GM12878 (cell line): Measurements from ENCODE around the gene ANKRD13C. TPM values are rescaled to one million over a fixed set of nuclear protein-coding genes. Genes with fewer than 3 reads are reported as not detected.

Experiments used
- ATAC-seq: fragments of 200-7000 bp; cut with Tn5 transposase; 3 replicates; pipeline ENCODE4 v1.9.1; 2020; ENCODE audit warnings: mild to moderate bottlenecking, moderate library complexity
- BruUV-seq: library from RNA; stranded (reverse); fragments of 400-500 nt; replicated peaks from 2 replicates; lab custom pipeline; 2021; lab: Mats Ljungman, UMichigan
- CTCF ChIA-PET: fragments of 300-600 bp; sonication (Branson Sonifier 250); formaldehyde crosslinking; extraction: SDS; loops from one replicate; lab custom pipeline; 2021; ENCODE audit warnings: inconsistent platforms; lab: Yijun Ruan, JAX
- POLR2A ChIA-PET: fragments of 350-600 bp; formaldehyde crosslinking; extraction: SDS; loops from one replicate; lab custom pipeline; 2021; ENCODE audit warnings: inconsistent platforms; lab: Charles Lee
- RAD21 ChIA-PET: fragments of 300-600 bp; sonication (Branson Sonifier 250); formaldehyde crosslinking; loops from one replicate; lab custom pipeline; 2023; ENCODE audit warnings: antibody characterized with exemption; ENCODE audit not compliant: unreplicated experiment; lab: Charles Lee
- SMC1A ChIA-PET: fragments of 300-600 bp; sonication (Branson Sonifier 250); formaldehyde crosslinking; loops from one replicate; lab custom pipeline; 2023; ENCODE audit not compliant: unreplicated experiment, uncharacterized antibody; lab: Charles Lee
- DNase-seq: peaks from one replicate; pipeline ENCODE4 v3.0.0-alpha.2; 2011; ENCODE audit warnings: low read depth, low spot score
- FAIRE-seq: peaks from 3 replicates; lab custom pipeline; 2011; peaks lifted over from hg19 to GRCh38; lab: Jason Lieb, UNC
- H2AFZ ChIP-seq: 2 replicates; pipeline ENCODE4 v1.6.0; 2011; ENCODE audit warnings: low read depth, low read length, control low read depth; ENCODE audit not compliant: control insufficient read depth
- H3K27ac ChIP-seq: 2 replicates; pipeline ENCODE4 v1.5.1; 2011; ENCODE audit warnings: control low read depth; ENCODE audit not compliant: control insufficient read depth, insufficient read depth
- H3K27me3 ChIP-seq, 2 experiments: replicated peaks in 1 of 2; 2 replicates each; pipeline versions ENCODE4 v1.6.0 to v1.6.1; 2011; ENCODE audit warnings: low read length in 1 of 2; ENCODE audit not compliant: control insufficient read depth in 2 of 2, insufficient read depth in 2 of 2
- H3K36me3 ChIP-seq, 2 experiments: 2 replicates each; pipeline ENCODE4 v1.5.1; 2011; ENCODE audit warnings: low read length in 1 of 2; ENCODE audit not compliant: control insufficient read depth in 2 of 2, insufficient read depth in 2 of 2
- H3K4me1 ChIP-seq: 2 replicates; pipeline ENCODE4 v1.6.1; 2011; ENCODE audit warnings: mild to moderate bottlenecking, low read length, moderate library complexity, mixed read lengths; ENCODE audit not compliant: control insufficient read depth, insufficient read depth
- H3K4me2 ChIP-seq: 2 replicates; pipeline ENCODE4 v1.6.0; 2011; ENCODE audit warnings: control low read depth; ENCODE audit not compliant: control insufficient read depth, insufficient read depth
- H3K4me3 ChIP-seq: fragments of 200-600 bp; sonication (generic); 2 replicates; pipeline ENCODE4 v1.5.1; 2016
- H3K79me2 ChIP-seq: 2 replicates; pipeline ENCODE4 v1.6.0; 2011; ENCODE audit warnings: low read length; ENCODE audit not compliant: control insufficient read depth, insufficient read depth
- H3K9ac ChIP-seq: 2 replicates; pipeline ENCODE4 v1.8.0; 2011; ENCODE audit warnings: low read length, control low read depth, mixed read lengths; ENCODE audit not compliant: control insufficient read depth, insufficient read depth
- H3K9me3 ChIP-seq: replicated peaks from 3 replicates; pipeline ENCODE4 v1.5.1; 2011; ENCODE audit warnings: mild to moderate bottlenecking, low read length; ENCODE audit not compliant: control insufficient read depth, insufficient read depth
- H4K20me1 ChIP-seq: 2 replicates; pipeline ENCODE4 v1.6.0; 2011; ENCODE audit not compliant: control insufficient read depth, insufficient read depth
- BCL11A ChIP-seq: IDR thresholded peaks from 2 replicates; pipeline ENCODE4 v1.6.1; 2011; ENCODE audit warnings: low read depth, low read length
- BHLHE40 ChIP-seq, 2 experiments: fragments of 450-650 bp in 1 of 2; IDR thresholded peaks; 2 replicates each; pipeline ENCODE4 v1.6.1; 2011 to 2017; ENCODE audit warnings: low read depth in 2 of 2, borderline replicate concordance in 1 of 2, improper control_type of control experiment in 1 of 2, low read length in 1 of 2, mild to moderate bottlenecking in 1 of 2
- BMI1 ChIP-seq: fragments of 450-650 bp; IDR thresholded peaks from 2 replicates; pipeline ENCODE4 v1.6.1; 2016; ENCODE audit warnings: mild to moderate bottlenecking, moderate library complexity, borderline replicate concordance
- CBX5 ChIP-seq: sonication (generic); IDR thresholded peaks from 2 replicates; pipeline ENCODE4 v1.6.1; 2016; ENCODE audit warnings: low read depth, moderate library complexity, mild to moderate bottlenecking, inconsistent platforms
- CEBPB ChIP-seq, 2 experiments: fragments of 150-350 bp in 1 of 2; IDR thresholded peaks; 2 replicates each; pipeline ENCODE4 v1.6.1; 2012 to 2014; ENCODE audit warnings: low read depth in 2 of 2, low read length in 2 of 2, borderline replicate concordance in 1 of 2, inconsistent platforms in 1 of 2
- ETV6 ChIP-seq, 2 experiments: fragments of 450-650 bp in 1 of 2; IDR thresholded peaks in 1 of 2; conservative IDR thresholded peaks in 1 of 2; 2 replicates each; pipeline ENCODE4 v1.6.1; 2014; ENCODE audit warnings: antibody characterized with exemption in 1 of 2, borderline replicate concordance in 1 of 2, low read depth in 1 of 2, mild to moderate bottlenecking in 1 of 2, moderate library complexity in 1 of 2
- EZH2 ChIP-seq: IDR thresholded peaks from 2 replicates; pipeline ENCODE4 v1.6.1; 2012; ENCODE audit warnings: low read depth, mild to moderate bottlenecking, control low read depth, inconsistent platforms, low read length, borderline replicate concordance; ENCODE audit not compliant: control insufficient read depth
- KDM1A ChIP-seq: fragments of 200-600 bp; sonication (generic); IDR thresholded peaks from 2 replicates; pipeline ENCODE4 v1.6.1; 2016; ENCODE audit warnings: borderline replicate concordance
- MXI1 ChIP-seq: fragments of 150-350 bp; IDR thresholded peaks from 2 replicates; pipeline ENCODE4 v1.6.1; 2011; ENCODE audit warnings: low read depth, mild to moderate bottlenecking, inconsistent platforms, low read length, improper control_type of control experiment
- NR2C2 ChIP-seq: IDR thresholded peaks from 2 replicates; pipeline ENCODE4 v1.6.1; 2011; ENCODE audit warnings: borderline replicate concordance, low read depth; ENCODE audit not compliant: control insufficient read depth, insufficient read length
- NRF1 ChIP-seq: conservative IDR thresholded peaks from 2 replicates; pipeline ENCODE4 v1.6.1; 2011; ENCODE audit warnings: mild to moderate bottlenecking, low read depth, low read length, improper control_type of control experiment
- PAX5 ChIP-seq: IDR thresholded peaks from 2 replicates; pipeline ENCODE4 v1.6.1; 2011; ENCODE audit warnings: low read depth, low read length, borderline replicate concordance
- POLR2AphosphoS2 ChIP-seq: IDR thresholded peaks from 2 replicates; pipeline ENCODE4 v1.6.1; 2011; ENCODE audit warnings: low read depth, mild to moderate bottlenecking, low read length, improper control_type of control experiment, moderate library complexity
- RB1 ChIP-seq: fragments of 450-650 bp; formaldehyde crosslinking; IDR thresholded peaks from 2 replicates; pipeline ENCODE4 v1.6.1; 2017; ENCODE audit warnings: mild to moderate bottlenecking, borderline replicate concordance
- RCOR1 ChIP-seq: conservative IDR thresholded peaks from 2 replicates; pipeline ENCODE4 v1.6.1; 2012; ENCODE audit warnings: low read depth, low read length, improper control_type of control experiment
- SMAD5 ChIP-seq: IDR thresholded peaks from 2 replicates; pipeline ENCODE4 v1.6.1; 2016; ENCODE audit warnings: antibody characterized with exemption, low read depth
- TCF3 ChIP-seq: IDR thresholded peaks from 2 replicates; pipeline ENCODE4 v1.6.1; 2012; ENCODE audit warnings: low read depth, mild to moderate bottlenecking, low read length, borderline replicate concordance; ENCODE audit not compliant: insufficient read depth
- YBX1 ChIP-seq: fragments of 450-650 bp; IDR thresholded peaks from 2 replicates; pipeline ENCODE4 v1.6.1; 2016; ENCODE audit warnings: antibody characterized with exemption
- ZZZ3 ChIP-seq: IDR thresholded peaks from 2 replicates; pipeline ENCODE4 v1.6.1; 2011; ENCODE audit warnings: low read depth; ENCODE audit not compliant: control insufficient read depth, insufficient read length
- WGBS: methylation state at CpG from one replicate; pipeline ENCODE4 v1.1.6; 2016; ENCODE audit warnings: low lambda C conversion rate; ENCODE audit not compliant: insufficient replicate concordance, insufficient coverage; ENCODE audit errors: missing lambda C conversion rate; 5-methylcytosine and 5-hydroxymethylcytosine counted together
- in situ Hi-C: fragments of 300-500 bp; cut with MboI; formaldehyde crosslinking; loops from 9 replicates; pipeline ENCODE4 v1.14.3; 2018; ENCODE audit warnings: mixed read lengths
- intact Hi-C: fragments of 100-400 bp; cut with micrococcal nuclease; formaldehyde crosslinking; loops from one replicate; pipeline ENCODE4 v1.14.2; 2022; ENCODE audit not compliant: unreplicated experiment
- polyA plus RNA-seq, 11 experiments: library from polyadenylated mRNA; depleted of rRNA in 4 of 11; unstranded in 6 of 11; stranded (reverse) in 5 of 11; fragments of >200 nt; fragmentation: Nextera tagmentation in 4 of 11; fragmentation: Illumina TruSeq in 1 of 11; extraction: Ambion mirVana in 4 of 11; extraction: Trizol in 1 of 11; gene quantifications; 1 replicate in 1 of 11; 2 replicates in 10 of 11; pipeline versions ENCODE4 v1.2.1 to v1.2.3, GENCODE V29; 2011 to 2016; ENCODE audit warnings: inconsistent platforms in 2 of 11, missing spikeins in 2 of 11, low read depth in 1 of 11
- total RNA-seq, 4 experiments: library from RNA; depleted of rRNA in 3 of 4; stranded (reverse); fragments of >200 nt in 3 of 4; fragmentation: Illumina TruSeq in 1 of 4; extraction: Trizol in 1 of 4; gene quantifications; 2 replicates each; pipeline versions ENCODE4 v1.2.1 to v1.2.3, GENCODE V29; 2013 to 2021
- TF ChIP-seq, protein P1 (sequence below), 3 experiments: IDR thresholded peaks in 2 of 3; conservative IDR thresholded peaks in 1 of 3; 2 replicates each; pipeline ENCODE4 v1.5.1; 2011; ENCODE audit warnings: low read depth in 3 of 3, low read length in 3 of 3, mild to moderate bottlenecking in 3 of 3, control low read depth in 2 of 3, moderate library complexity in 2 of 3, inconsistent platforms in 1 of 3, mixed read lengths in 1 of 3; ENCODE audit not compliant: control insufficient read depth in 2 of 3, insufficient read depth in 1 of 3; ENCODE audit errors: extremely low read depth in 1 of 3
- TF ChIP-seq, protein P2 (sequence below): fragments of 150-350 bp; IDR thresholded peaks from 2 replicates; pipeline ENCODE4 v1.6.1; 2014; ENCODE audit warnings: mild to moderate bottlenecking, low read depth, low read length

ANKRD13C gene
- total and polyA plus RNA-seq, 10 of the 15 experiments (the other 5 are each of a cell fraction or from before 2014, with no cell fraction given): 3.7 to 24.4 (median 14.1) TPM

DNA sequence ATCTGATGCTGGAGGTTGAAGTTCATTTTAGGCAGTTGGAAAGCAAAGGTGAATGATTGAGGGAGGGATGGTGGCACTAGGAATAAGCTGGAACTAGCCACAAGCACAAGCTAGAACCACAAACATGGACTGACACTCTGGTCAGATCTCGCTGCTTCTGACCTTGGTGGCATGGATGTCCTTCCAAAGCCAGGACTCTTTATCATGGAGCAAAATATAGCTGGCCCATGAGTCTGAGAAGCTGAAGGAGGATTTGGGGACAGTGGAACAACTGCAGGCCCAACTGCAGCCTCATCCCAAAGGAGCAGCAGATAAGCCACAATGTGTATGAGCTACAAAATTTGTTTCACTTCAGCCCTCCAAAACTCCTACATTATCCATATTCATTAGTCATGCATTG lies 97.9 kb downstream of the ANKRD13C start (continued):
- TF ChIP-seq CBX5: no peak
- TF ChIP-seq, protein P1, sequence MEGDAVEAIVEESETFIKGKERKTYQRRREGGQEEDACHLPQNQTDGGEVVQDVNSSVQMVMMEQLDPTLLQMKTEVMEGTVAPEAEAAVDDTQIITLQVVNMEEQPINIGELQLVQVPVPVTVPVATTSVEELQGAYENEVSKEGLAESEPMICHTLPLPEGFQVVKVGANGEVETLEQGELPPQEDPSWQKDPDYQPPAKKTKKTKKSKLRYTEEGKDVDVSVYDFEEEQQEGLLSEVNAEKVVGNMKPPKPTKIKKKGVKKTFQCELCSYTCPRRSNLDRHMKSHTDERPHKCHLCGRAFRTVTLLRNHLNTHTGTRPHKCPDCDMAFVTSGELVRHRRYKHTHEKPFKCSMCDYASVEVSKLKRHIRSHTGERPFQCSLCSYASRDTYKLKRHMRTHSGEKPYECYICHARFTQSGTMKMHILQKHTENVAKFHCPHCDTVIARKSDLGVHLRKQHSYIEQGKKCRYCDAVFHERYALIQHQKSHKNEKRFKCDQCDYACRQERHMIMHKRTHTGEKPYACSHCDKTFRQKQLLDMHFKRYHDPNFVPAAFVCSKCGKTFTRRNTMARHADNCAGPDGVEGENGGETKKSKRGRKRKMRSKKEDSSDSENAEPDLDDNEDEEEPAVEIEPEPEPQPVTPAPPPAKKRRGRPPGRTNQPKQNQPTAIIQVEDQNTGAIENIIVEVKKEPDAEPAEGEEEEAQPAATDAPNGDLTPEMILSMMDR (IDR thresholded peaks at IDR 0.05 in 2 of 3, conservative IDR thresholded peaks at IDR 0.05 in 1 of 3; ENCODE audit: control insufficient read depth in 2 of 3, extremely low read depth in 1 of 3, insufficient read depth in 1 of 3, low read depth in 3 of 3, low read length in 3 of 3): no peak
- no peak for TF ChIP-seq TCF3
- TF ChIP-seq PAX5: no peak
- TF ChIP-seq EZH2: no peak
- TF ChIP-seq NR2C2: no peak
- no peak for TF ChIP-seq BCL11A
- TF ChIP-seq SMAD5: no peak
- no peak for TF ChIP-seq CEBPB (IDR thresholded peaks at IDR 0.05; ENCODE audit: borderline replicate concordance in 1 of 2, low read depth in 2 of 2, low read length in 2 of 2)

DNA sequence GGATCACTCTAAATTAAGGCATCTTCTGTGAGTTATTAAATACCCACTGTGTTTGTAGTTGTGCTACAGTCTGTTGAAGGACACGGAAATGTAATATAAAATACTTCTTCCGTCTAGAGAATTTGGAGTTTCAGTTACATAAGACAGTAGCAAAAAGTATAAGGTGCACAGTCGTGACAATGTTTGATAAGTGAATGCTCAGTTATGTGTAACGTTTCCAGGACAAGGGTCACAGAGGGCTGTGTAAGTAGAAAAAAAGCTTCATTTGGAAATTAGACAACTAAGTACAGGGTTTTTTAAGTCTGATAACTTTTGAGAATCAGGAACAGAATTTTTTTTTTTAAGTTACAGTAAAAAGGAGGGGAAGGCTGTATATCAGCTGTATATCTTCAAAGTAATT lies 105.8 kb downstream of the ANKRD13C start:
- H3K4me3 ChIP-seq: no peak overlapping the region
- H3K9me3 ChIP-seq: no peaks in the 10 kb centered on the region
- ChIA-PET SMC1A (interaction anchor here (1.4 kb wide), 1 partner anchor 66 kb away, joined by 3 read pairs; no protein-coding TSS in a partner anchor), POLR2A (interaction anchor here (1.5 kb wide), 1 partner anchor 15 kb away, joined by 3 read pairs; no protein-coding TSS in a partner anchor), CTCF (no interaction called here), RAD21 (no interaction called here)
- no peaks in the 10 kb centered on the region for H4K20me1 ChIP-seq
- FAIRE-seq (no peak), DNase-seq (no peak), ATAC-seq (no peak)
- no peak overlapping the region for H2AFZ ChIP-seq
- no peak overlapping the region for H3K9ac ChIP-seq
- WGBS: 97% methylated on average over 4 of the region's 4 CpGs
- intact Hi-C loops (loop anchor here (5.0 kb wide), 1 partner anchor 116 kb away; no protein-coding TSS in a partner anchor), in situ Hi-C loops (no loop called here)
- no peaks in the 10 kb centered on the region for H3K79me2 ChIP-seq
- H3K4me2 ChIP-seq: no peak overlapping the region
- BruUV-seq: no TSS peak
- H3K4me1 ChIP-seq: no peaks in the 10 kb centered on the region
- H3K27me3 ChIP-seq: no peaks in the 10 kb centered on the region
- peaks cover 8 to 44% of the 10 kb centered on the region in 2 experiments for H3K36me3 ChIP-seq
- no peak overlapping the region for H3K27ac ChIP-seq
- TF ChIP-seq YBX1: no peak
- TF ChIP-seq, protein P2, sequence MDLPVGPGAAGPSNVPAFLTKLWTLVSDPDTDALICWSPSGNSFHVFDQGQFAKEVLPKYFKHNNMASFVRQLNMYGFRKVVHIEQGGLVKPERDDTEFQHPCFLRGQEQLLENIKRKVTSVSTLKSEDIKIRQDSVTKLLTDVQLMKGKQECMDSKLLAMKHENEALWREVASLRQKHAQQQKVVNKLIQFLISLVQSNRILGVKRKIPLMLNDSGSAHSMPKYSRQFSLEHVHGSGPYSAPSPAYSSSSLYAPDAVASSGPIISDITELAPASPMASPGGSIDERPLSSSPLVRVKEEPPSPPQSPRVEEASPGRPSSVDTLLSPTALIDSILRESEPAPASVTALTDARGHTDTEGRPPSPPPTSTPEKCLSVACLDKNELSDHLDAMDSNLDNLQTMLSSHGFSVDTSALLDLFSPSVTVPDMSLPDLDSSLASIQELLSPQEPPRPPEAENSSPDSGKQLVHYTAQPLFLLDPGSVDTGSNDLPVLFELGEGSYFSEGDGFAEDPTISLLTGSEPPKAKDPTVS: no peak
- TF ChIP-seq KDM1A: no peak
- no peak for TF ChIP-seq NRF1
- no peak for TF ChIP-seq PAX5
- TF ChIP-seq RB1: no peak
- no peak for TF ChIP-seq RCOR1
- TF ChIP-seq CEBPB (IDR thresholded peaks at IDR 0.05; ENCODE audit: borderline replicate concordance in 1 of 2, low read depth in 2 of 2, low read length in 2 of 2): no peak
- TF ChIP-seq ZZZ3: no peak
- TF ChIP-seq BHLHE40 (IDR thresholded peaks at IDR 0.05; ENCODE audit: borderline replicate concordance in 1 of 2, low read depth in 2 of 2, low read length in 1 of 2): no peak
- TF ChIP-seq ETV6 (conservative IDR thresholded peaks at IDR 0.05 in 1 of 2, IDR thresholded peaks at IDR 0.05 in 1 of 2; ENCODE audit: borderline replicate concordance in 1 of 2, low read depth in 1 of 2): no peak
- TF ChIP-seq BMI1: no peak
- no peak for TF ChIP-seq MXI1
- TF ChIP-seq POLR2AphosphoS2: no peak
- TF ChIP-seq CBX5: no peak
